B cell (primary cell): ENCODE results near the gene KIF16B.

Experiments
- EZH2 ChIP-seq: IDR thresholded peaks from 2 replicates; pipeline ENCODE4 v1.6.1; 2012; ENCODE audit warnings: borderline replicate concordance, low read depth, mild to moderate bottlenecking, moderate library complexity, low read length; ENCODE audit not compliant: insufficient read depth, poor library complexity, severe bottlenecking
- TF ChIP-seq, protein P1 (sequence below): fragments of 200-600 bp; IDR thresholded peaks from one replicate; pipeline ENCODE4 v1.8.0; 2022; ENCODE audit warnings: antibody characterized with exemption, mild to moderate bottlenecking

DNA sequence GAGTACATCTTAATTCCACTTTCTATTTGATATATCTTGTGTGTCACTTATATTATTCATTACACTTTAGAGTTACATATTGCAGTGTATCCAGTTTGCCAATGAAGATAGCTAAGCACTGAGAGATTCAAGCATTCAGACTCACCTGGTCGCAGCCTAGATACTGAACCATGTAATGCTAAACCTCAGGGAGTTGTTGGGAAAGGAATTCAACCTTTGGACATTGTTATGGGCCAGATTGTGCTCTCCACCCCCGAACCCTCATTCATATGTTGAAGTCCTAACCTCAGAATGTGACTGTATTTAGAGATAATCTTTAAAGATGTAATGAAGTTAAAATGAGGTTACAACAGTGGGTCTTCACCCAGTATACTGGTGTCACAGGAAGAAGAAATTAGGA is 13.8 kb upstream of the KIF16B start:
- TF ChIP-seq, protein P1, sequence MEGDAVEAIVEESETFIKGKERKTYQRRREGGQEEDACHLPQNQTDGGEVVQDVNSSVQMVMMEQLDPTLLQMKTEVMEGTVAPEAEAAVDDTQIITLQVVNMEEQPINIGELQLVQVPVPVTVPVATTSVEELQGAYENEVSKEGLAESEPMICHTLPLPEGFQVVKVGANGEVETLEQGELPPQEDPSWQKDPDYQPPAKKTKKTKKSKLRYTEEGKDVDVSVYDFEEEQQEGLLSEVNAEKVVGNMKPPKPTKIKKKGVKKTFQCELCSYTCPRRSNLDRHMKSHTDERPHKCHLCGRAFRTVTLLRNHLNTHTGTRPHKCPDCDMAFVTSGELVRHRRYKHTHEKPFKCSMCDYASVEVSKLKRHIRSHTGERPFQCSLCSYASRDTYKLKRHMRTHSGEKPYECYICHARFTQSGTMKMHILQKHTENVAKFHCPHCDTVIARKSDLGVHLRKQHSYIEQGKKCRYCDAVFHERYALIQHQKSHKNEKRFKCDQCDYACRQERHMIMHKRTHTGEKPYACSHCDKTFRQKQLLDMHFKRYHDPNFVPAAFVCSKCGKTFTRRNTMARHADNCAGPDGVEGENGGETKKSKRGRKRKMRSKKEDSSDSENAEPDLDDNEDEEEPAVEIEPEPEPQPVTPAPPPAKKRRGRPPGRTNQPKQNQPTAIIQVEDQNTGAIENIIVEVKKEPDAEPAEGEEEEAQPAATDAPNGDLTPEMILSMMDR, result no peak
- no peak for TF ChIP-seq EZH2
